GM23338 (cell line): ENCODE measurements around the gene LOXHD1. TPM values are rescaled to one million over a fixed set of nuclear protein-coding genes. Genes with fewer than 3 reads are reported as not detected.

ENCODE experiments used
- JUNB ChIP-seq: IDR thresholded peaks from one replicate; pipeline ENCODE4 v1.6.1; 2016; ENCODE audit warnings: antibody characterized with exemption; ENCODE audit not compliant: unreplicated experiment
- NANOG ChIP-seq: IDR thresholded peaks from 2 replicates; pipeline ENCODE4 v1.6.1; 2016; ENCODE audit warnings: antibody characterized with exemption, borderline replicate concordance
- ZNF114 ChIP-seq: fragments of 250-450 bp; sonication (Bioruptor Pico); IDR thresholded peaks from 2 replicates; pipeline ENCODE4 v1.5.0; 2020; ENCODE audit warnings: mild to moderate bottlenecking, moderate library complexity
- polyA plus RNA-seq: library from polyadenylated mRNA; unstranded; fragments of >200 nt; fragmentation: Nextera tagmentation; extraction: Ambion mirVana; gene quantifications from 2 replicates; pipeline ENCODE4 v1.2.1, GENCODE V29; 2016
- total RNA-seq: library from RNA; depleted of rRNA; stranded (reverse); fragments of >200 nt; shearing (Covaris generic); gene quantifications from 2 replicates; pipeline ENCODE4 v1.2.3, GENCODE V29; 2014
- TF ChIP-seq, protein P1 (sequence below): fragments of 250-450 bp; sonication (Bioruptor Pico); IDR thresholded peaks from 2 replicates; pipeline ENCODE4 v1.5.0; 2020; ENCODE audit warnings: mild to moderate bottlenecking, moderate library complexity
- TF ChIP-seq, protein P2 (sequence below): IDR thresholded peaks from 2 replicates; pipeline ENCODE4 v1.6.1; 2016; ENCODE audit warnings: antibody characterized with exemption
- TF ChIP-seq, protein P3 (sequence below): IDR thresholded peaks from one replicate; pipeline ENCODE4 v1.6.1; 2018; ENCODE audit warnings: antibody characterized with exemption; ENCODE audit not compliant: unreplicated experiment

The LOXHD1 gene
- total and polyA plus RNA-seq, 2 experiments from 2014 or later: 0.17 TPM; not detected in 1

DNA sequence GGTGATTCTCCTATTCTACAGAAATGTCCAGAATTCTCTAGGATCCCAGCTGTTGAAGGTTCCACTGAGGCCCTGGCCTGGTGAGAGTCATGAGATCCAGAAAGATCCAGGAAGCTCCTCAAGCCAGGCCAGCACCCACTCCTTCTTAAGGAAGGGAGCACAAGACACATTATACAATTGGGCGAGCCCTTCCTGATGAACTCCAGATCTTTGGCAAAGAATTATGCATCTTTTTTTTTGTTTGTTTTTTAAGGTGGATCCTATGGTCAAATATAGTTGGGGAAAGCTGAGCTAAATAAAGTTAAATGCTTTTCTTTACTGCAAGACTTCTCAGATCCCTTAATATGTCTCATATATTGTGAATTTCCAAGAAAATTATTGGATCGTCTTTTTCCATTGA is 37.0 kb upstream of the LOXHD1 start (continued):
- TF ChIP-seq, protein P1, sequence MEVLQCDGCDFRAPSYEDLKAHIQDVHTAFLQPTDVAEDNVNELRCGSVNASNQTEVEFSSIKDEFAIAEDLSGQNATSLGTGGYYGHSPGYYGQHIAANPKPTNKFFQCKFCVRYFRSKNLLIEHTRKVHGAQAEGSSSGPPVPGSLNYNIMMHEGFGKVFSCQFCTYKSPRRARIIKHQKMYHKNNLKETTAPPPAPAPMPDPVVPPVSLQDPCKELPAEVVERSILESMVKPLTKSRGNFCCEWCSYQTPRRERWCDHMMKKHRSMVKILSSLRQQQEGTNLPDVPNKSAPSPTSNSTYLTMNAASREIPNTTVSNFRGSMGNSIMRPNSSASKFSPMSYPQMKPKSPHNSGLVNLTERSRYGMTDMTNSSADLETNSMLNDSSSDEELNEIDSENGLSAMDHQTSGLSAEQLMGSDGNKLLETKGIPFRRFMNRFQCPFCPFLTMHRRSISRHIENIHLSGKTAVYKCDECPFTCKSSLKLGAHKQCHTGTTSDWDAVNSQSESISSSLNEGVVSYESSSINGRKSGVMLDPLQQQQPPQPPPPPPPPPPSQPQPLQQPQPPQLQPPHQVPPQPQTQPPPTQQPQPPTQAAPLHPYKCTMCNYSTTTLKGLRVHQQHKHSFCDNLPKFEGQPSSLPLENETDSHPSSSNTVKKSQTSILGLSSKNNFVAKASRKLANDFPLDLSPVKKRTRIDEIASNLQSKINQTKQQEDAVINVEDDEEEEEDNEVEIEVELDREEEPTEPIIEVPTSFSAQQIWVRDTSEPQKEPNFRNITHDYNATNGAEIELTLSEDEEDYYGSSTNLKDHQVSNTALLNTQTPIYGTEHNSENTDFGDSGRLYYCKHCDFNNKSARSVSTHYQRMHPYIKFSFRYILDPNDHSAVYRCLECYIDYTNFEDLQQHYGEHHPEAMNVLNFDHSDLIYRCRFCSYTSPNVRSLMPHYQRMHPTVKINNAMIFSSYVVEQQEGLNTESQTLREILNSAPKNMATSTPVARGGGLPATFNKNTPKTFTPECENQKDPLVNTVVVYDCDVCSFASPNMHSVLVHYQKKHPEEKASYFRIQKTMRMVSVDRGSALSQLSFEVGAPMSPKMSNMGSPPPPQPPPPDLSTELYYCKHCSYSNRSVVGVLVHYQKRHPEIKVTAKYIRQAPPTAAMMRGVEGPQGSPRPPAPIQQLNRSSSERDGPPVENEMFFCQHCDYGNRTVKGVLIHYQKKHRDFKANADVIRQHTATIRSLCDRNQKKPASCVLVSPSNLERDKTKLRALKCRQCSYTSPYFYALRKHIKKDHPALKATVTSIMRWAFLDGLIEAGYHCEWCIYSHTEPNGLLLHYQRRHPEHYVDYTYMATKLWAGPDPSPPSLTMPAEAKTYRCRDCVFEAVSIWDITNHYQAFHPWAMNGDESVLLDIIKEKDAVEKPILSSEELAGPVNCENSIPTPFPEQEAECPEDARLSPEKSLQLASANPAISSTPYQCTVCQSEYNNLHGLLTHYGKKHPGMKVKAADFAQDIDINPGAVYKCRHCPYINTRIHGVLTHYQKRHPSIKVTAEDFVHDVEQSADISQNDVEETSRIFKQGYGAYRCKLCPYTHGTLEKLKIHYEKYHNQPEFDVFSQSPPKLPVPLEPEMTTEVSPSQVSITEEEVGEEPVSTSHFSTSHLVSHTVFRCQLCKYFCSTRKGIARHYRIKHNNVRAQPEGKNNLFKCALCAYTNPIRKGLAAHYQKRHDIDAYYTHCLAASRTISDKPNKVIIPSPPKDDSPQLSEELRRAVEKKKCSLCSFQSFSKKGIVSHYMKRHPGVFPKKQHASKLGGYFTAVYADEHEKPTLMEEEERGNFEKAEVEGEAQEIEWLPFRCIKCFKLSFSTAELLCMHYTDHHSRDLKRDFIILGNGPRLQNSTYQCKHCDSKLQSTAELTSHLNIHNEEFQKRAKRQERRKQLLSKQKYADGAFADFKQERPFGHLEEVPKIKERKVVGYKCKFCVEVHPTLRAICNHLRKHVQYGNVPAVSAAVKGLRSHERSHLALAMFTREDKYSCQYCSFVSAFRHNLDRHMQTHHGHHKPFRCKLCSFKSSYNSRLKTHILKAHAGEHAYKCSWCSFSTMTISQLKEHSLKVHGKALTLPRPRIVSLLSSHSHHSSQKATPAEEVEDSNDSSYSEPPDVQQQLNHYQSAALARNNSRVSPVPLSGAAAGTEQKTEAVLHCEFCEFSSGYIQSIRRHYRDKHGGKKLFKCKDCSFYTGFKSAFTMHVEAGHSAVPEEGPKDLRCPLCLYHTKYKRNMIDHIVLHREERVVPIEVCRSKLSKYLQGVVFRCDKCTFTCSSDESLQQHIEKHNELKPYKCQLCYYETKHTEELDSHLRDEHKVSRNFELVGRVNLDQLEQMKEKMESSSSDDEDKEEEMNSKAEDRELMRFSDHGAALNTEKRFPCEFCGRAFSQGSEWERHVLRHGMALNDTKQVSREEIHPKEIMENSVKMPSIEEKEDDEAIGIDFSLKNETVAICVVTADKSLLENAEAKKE (CRISPR knock-in tag): no peak
- TF ChIP-seq, protein P2, sequence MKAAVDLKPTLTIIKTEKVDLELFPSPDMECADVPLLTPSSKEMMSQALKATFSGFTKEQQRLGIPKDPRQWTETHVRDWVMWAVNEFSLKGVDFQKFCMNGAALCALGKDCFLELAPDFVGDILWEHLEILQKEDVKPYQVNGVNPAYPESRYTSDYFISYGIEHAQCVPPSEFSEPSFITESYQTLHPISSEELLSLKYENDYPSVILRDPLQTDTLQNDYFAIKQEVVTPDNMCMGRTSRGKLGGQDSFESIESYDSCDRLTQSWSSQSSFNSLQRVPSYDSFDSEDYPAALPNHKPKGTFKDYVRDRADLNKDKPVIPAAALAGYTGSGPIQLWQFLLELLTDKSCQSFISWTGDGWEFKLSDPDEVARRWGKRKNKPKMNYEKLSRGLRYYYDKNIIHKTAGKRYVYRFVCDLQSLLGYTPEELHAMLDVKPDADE: no peak
- TF ChIP-seq ZNF114: no peak
- TF ChIP-seq NANOG: no peak
- TF ChIP-seq, protein P3, sequence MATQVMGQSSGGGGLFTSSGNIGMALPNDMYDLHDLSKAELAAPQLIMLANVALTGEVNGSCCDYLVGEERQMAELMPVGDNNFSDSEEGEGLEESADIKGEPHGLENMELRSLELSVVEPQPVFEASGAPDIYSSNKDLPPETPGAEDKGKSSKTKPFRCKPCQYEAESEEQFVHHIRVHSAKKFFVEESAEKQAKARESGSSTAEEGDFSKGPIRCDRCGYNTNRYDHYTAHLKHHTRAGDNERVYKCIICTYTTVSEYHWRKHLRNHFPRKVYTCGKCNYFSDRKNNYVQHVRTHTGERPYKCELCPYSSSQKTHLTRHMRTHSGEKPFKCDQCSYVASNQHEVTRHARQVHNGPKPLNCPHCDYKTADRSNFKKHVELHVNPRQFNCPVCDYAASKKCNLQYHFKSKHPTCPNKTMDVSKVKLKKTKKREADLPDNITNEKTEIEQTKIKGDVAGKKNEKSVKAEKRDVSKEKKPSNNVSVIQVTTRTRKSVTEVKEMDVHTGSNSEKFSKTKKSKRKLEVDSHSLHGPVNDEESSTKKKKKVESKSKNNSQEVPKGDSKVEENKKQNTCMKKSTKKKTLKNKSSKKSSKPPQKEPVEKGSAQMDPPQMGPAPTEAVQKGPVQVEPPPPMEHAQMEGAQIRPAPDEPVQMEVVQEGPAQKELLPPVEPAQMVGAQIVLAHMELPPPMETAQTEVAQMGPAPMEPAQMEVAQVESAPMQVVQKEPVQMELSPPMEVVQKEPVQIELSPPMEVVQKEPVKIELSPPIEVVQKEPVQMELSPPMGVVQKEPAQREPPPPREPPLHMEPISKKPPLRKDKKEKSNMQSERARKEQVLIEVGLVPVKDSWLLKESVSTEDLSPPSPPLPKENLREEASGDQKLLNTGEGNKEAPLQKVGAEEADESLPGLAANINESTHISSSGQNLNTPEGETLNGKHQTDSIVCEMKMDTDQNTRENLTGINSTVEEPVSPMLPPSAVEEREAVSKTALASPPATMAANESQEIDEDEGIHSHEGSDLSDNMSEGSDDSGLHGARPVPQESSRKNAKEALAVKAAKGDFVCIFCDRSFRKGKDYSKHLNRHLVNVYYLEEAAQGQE: no peak
- TF ChIP-seq JUNB: no peak
